GM12801 (cell line): ENCODE results near the gene GCC2.

Experiments used
- TF ChIP-seq, protein P1 (sequence below): IDR thresholded peaks from one replicate; pipeline ENCODE4 v1.5.1; 2011; ENCODE audit warnings: control low read depth; ENCODE audit not compliant: insufficient read length; ENCODE audit errors: extremely low read depth

GCC2 gene

GRCh38 chr2:108533832-108534583, 85.0 kb downstream of the GCC2 start, which contains the start of gene LIMS1:
LIMS1 (plus strand) TSS chr2:108534470; CDS start chr2:108534563, 93 bp downstream.
- TF ChIP-seq, protein P1, sequence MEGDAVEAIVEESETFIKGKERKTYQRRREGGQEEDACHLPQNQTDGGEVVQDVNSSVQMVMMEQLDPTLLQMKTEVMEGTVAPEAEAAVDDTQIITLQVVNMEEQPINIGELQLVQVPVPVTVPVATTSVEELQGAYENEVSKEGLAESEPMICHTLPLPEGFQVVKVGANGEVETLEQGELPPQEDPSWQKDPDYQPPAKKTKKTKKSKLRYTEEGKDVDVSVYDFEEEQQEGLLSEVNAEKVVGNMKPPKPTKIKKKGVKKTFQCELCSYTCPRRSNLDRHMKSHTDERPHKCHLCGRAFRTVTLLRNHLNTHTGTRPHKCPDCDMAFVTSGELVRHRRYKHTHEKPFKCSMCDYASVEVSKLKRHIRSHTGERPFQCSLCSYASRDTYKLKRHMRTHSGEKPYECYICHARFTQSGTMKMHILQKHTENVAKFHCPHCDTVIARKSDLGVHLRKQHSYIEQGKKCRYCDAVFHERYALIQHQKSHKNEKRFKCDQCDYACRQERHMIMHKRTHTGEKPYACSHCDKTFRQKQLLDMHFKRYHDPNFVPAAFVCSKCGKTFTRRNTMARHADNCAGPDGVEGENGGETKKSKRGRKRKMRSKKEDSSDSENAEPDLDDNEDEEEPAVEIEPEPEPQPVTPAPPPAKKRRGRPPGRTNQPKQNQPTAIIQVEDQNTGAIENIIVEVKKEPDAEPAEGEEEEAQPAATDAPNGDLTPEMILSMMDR: no peak

GRCh38 chr2:108534584-108535356, 85.8 kb downstream of the GCC2 start:
- TF ChIP-seq, protein P1: no peak

DNA sequence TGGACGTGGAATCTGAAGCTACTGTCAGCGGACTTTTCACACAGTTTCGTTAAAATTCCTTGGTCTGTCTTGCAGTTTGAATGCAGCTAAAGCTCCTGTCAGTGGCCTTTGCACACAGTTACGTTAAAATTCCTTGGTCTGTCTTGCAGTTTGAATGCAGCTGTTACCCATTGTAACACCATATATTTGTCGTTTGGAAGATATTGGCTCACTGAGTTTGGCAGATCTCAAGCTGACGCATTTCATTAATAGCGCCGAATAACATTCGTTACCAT, 86.3 kb downstream of the GCC2 start:
- TF ChIP-seq, protein P1: no peak

DNA sequence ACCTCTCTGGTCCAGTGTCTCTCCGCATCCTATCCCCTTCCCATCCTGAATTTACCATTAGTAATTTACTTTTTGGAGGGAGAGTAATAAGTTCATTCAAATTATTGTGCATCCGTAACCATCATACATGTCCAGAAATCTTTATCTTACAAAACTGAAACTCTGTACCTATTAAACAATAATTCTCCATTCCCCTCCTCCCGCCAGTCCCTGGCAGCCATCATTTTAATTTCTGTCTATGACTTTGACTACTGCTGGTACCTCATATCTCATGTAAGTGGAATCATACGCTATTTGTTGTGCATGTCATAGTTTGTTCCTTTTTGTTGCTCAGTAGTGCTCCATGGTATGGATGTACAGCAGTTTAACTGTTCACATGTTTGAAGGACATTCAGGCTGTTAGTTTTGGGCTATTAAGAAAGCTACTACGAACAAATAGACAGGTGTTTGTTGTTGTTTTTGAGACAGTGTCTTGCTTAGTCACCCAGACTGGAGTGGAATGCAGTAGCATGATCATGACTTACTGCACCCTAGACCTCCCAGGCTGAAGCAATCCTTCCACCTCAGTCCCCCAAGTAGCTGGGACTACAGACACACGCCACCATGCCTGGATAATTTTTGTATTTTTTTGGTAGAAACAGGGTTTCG, 87.3 kb downstream of the GCC2 start:
- TF ChIP-seq, protein P1: no peak

DNA sequence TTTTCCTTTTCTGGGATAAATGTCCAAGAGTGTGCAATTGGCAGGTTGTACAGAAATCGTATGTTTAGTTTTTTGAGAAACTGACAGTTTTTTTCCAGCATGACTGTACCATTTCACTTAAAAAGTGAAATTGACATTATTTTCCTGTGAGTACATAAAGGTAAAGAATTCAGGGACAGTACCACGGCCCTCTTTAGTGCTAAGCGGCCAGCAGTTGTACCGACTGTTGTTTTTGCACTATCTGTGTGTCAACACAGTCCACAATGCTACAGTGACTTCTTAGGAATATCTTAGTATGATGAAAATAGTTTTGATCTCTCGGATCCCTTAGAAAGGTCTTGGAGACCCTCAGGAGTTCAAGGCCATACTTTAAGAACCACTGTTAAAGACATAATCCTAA, 87.9 kb downstream of the GCC2 start:
- TF ChIP-seq, protein P1: no peak

GRCh38 chr2:108538000-108538625, 89.1 kb downstream of the GCC2 start:
- TF ChIP-seq, protein P1: no peak

- TF ChIP-seq, protein P1: no peak
These were observed 92.4 kb downstream of the GCC2 start for GRCh38 chr2:108541451-108541850.
